Stimulated activated naive CD8-positive, alpha-beta T cell treated with anti-CD3 and anti-CD28 coated beads, Interleukin-15, amount 100 ng/mL, for 72 hours (primary cell): ENCODE data around the gene INHBC.
A peak's percentile ranks its signal among the peaks of the same experiment; 100 is the strongest.

ENCODE experiments used
- ATAC-seq: fragments of 150-1000 bp; cut with Tn5 transposase; 2 replicates; pipeline ENCODE4 v1.10.0; 2021; ENCODE audit warnings: mild to moderate bottlenecking, moderate library complexity
- DNase-seq, 2 donors: peaks; one replicate each; pipeline ENCODE4 v3.0.0; 2021 to 2022
- H3K27ac Mint-ChIP-seq, 2 donors: one replicate each; pipeline ENCODE4 v1.8.0; 2022; ENCODE audit warnings: mild to moderate bottlenecking in 2 of 2, mixed read lengths in 2 of 2, moderate library complexity in 2 of 2
- H3K27me3 Mint-ChIP-seq: one replicate; pipeline ENCODE4 v1.8.0; 2022; ENCODE audit warnings: mixed read lengths
- H3K4me1 Mint-ChIP-seq: one replicate; pipeline ENCODE4 v1.8.0; 2022; ENCODE audit warnings: mild to moderate bottlenecking, mixed read lengths
- H3K4me3 Mint-ChIP-seq, 2 donors: one replicate each; pipeline ENCODE4 v1.8.0; 2022; ENCODE audit warnings: mild to moderate bottlenecking in 2 of 2, mixed read lengths in 2 of 2, moderate library complexity in 1 of 2
- H3K9me3 Mint-ChIP-seq, 2 donors: one replicate each; pipeline ENCODE4 v1.8.0; 2022; ENCODE audit warnings: mixed read lengths in 2 of 2

The INHBC gene

GRCh38 chr12:57465747-57466505 lies 31.3 kb downstream of the INHBC start:
- Mint-ChIP-seq H3K27ac (no peak overlapping the region), H3K9me3 (no peaks in the 10 kb centered on the region), H3K4me1 (peaks cover 51% of the 10 kb centered on the region), H3K27me3 (peaks cover 4% of the 10 kb centered on the region), H3K4me3 (no peak overlapping the region)
- DNase-seq (no peak), ATAC-seq (no peak)

DNA sequence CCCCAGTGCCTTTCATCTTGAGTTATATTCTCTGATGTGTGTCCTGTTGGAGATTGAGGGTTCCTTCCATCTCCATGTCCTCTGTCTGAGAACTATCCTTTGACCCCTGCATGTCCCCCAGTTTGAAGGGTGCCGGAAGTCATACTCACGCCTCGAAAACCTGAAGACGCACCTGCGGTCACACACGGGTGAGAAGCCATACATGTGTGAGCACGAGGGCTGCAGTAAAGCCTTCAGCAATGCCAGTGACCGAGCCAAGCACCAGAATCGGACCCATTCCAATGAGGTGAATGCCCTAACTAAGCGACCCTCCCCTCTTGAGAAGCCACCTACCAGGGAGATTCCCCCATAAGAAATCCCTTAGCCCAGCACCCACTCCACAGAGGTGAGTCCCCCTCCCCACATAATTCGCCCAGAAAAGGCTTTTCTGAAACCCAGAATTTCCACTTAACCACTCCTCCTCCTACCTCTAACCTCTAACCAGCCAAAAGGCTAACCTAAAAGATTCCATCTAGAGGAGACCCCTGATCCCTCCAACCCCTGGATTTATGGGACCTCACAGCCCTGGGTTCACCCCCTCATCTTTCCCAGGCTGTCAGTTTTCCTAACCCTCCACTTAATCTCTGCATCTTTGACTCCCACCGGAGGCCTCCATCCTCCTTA lies 32.8 kb downstream of the INHBC start:
- Mint-ChIP-seq H3K9me3 (no peaks in the 10 kb centered on the region), H3K27me3 (no peaks in the 10 kb centered on the region), H3K4me3 (no peak overlapping the region), H3K4me1 (peaks cover 51% of the 10 kb centered on the region), H3K27ac (no peak overlapping the region)
- DNase-seq (no peak), ATAC-seq (no peak)

DNA sequence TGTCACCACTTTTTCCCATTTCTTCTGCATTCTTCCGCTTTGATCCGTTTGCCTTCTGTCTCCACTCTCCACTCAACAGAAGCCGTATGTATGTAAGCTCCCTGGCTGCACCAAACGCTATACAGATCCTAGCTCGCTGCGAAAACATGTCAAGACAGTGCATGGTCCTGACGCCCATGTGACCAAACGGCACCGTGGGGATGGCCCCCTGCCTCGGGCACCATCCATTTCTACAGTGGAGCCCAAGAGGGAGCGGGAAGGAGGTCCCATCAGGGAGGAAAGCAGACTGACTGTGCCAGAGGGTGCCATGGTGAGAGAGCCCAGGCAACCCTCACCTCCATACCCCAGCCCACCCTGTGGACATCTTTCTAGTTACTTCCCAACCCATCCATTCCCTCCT lies 33.3 kb downstream of the INHBC start:
- ATAC-seq (no peak), DNase-seq (no peak)
- Mint-ChIP-seq H3K27ac (no peak overlapping the region), H3K27me3 (no peaks in the 10 kb centered on the region), H3K9me3 (no peaks in the 10 kb centered on the region), H3K4me1 (peaks cover 51% of the 10 kb centered on the region), H3K4me3 (no peak overlapping the region)

GRCh38 chr12:57469296-57470164 lies 34.9 kb downstream of the INHBC start:
- ATAC-seq = no peak
- peaks cover 51% of the 10 kb centered on the region for H3K4me1 Mint-ChIP-seq
- no peaks in the 10 kb centered on the region for H3K9me3 Mint-ChIP-seq
- no peak for DNase-seq
- no peak overlapping the region for H3K27ac Mint-ChIP-seq
- no peak overlapping the region for H3K4me3 Mint-ChIP-seq
- H3K27me3 Mint-ChIP-seq = no peaks in the 10 kb centered on the region

DNA sequence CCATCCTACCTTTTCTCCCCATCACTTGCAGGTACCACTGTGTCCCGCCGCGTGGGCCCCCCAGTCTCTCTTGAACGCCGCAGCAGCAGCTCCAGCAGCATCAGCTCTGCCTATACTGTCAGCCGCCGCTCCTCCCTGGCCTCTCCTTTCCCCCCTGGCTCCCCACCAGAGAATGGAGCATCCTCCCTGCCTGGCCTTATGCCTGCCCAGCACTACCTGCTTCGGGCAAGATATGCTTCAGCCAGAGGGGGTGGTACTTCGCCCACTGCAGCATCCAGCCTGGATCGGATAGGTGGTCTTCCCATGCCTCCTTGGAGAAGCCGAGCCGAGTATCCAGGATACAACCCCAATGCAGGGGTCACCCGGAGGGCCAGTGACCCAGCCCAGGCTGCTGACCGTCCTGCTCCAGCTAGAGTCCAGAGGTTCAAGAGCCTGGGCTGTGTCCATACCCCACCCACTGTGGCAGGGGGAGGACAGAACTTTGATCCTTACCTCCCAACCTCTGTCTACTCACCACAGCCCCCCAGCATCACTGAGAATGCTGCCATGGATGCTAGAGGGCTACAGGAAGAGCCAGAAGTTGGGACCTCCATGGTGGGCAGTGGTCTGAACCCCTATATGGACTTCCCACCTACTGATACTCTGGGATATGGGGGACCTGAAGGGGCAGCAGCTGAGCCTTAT lies 35.8 kb downstream of the INHBC start:
- Mint-ChIP-seq H3K27me3 (no peaks in the 10 kb centered on the region), H3K9me3 (no peaks in the 10 kb centered on the region), H3K27ac (no peak overlapping the region), H3K4me1 (peaks cover 52% of the 10 kb centered on the region), H3K4me3 (no peak overlapping the region)
- DNase-seq (no peak), ATAC-seq (peak; percentile 8)

DNA sequence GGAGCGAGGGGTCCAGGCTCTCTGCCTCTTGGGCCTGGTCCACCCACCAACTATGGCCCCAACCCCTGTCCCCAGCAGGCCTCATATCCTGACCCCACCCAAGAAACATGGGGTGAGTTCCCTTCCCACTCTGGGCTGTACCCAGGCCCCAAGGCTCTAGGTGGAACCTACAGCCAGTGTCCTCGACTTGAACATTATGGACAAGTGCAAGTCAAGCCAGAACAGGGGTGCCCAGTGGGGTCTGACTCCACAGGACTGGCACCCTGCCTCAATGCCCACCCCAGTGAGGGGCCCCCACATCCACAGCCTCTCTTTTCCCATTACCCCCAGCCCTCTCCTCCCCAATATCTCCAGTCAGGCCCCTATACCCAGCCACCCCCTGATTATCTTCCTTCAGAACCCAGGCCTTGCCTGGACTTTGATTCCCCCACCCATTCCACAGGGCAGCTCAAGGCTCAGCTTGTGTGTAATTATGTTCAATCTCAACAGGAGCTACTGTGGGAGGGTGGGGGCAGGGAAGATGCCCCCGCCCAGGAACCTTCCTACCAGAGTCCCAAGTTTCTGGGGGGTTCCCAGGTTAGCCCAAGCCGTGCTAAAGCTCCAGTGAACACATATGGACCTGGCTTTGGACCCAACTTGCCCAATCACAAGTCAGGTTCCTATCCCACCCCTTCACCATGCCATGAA lies 36.5 kb downstream of the INHBC start:
- no peaks in the 10 kb centered on the region for H3K9me3 Mint-ChIP-seq
- H3K27me3 Mint-ChIP-seq = no peaks in the 10 kb centered on the region
- ATAC-seq (peak; percentile 4), DNase-seq (no peak)
- H3K4me1 Mint-ChIP-seq = peaks cover 53% of the 10 kb centered on the region
- H3K27ac Mint-ChIP-seq = peak overlapping the region in 1 of 2 donors; percentile 92
- no peak overlapping the region for H3K4me3 Mint-ChIP-seq

- Mint-ChIP-seq H3K4me3 (no peak overlapping the region), H3K9me3 (no peaks in the 10 kb centered on the region), H3K4me1 (peaks cover 59% of the 10 kb centered on the region), H3K27me3 (no peaks in the 10 kb centered on the region), H3K27ac (peak overlapping the region in 1 of 2 donors; percentile 84)
- no peak for DNase-seq
- no peak for ATAC-seq
These were observed 37.1 kb downstream of the INHBC start for GRCh38 chr12:57471661-57472060.

DNA sequence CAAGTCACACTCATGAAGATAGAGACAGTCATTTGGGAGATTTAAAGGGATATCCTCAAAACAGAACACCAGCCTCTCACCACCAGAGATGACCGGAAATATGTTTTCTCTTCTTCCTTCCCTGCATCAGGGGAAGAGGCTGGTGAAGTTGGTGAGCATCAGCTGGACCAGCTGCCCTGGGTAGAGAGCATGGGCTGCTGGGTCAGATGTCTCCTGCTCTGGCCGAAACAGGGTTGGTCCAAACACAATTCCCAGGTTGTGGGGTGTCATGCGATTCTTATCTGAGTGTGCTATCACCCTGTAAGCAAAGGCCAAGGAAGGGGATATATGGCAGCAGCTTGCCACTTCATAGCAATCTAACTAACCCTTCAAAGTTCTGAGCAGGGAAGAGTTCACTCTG lies 37.8 kb downstream of the INHBC start:
- Mint-ChIP-seq H3K4me3 (no peak overlapping the region), H3K27ac (peak overlapping the region in 1 of 2 donors; percentile 84), H3K9me3 (no peaks in the 10 kb centered on the region), H3K27me3 (no peaks in the 10 kb centered on the region), H3K4me1 (peaks cover 59% of the 10 kb centered on the region)
- ATAC-seq (no peak), DNase-seq (no peak)

DNA sequence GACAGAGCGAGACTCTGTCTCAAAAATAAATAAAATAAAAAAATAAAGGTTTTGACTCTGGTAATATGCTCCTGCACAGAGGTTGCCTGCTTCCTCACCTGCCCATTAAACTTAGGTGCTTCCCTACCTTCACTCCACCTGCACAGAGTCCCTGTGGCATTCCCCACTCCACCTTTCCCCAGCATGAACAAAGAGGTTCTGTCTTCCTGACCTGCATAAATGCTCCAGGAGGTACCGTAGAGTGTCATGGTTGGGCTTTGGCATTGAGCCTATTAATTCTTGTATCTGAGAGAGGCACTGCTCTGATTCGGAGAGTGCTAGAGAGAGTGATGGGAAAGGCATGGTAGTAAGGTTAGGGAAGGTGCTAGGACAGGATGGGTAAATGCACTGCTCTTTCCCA lies 38.8 kb downstream of the INHBC start:
- no peak overlapping the region for H3K27ac Mint-ChIP-seq
- no peak overlapping the region for H3K4me3 Mint-ChIP-seq
- H3K27me3 Mint-ChIP-seq = no peaks in the 10 kb centered on the region
- ATAC-seq (no peak), DNase-seq (no peak)
- peaks cover 65% of the 10 kb centered on the region for H3K4me1 Mint-ChIP-seq
- no peaks in the 10 kb centered on the region for H3K9me3 Mint-ChIP-seq

DNA sequence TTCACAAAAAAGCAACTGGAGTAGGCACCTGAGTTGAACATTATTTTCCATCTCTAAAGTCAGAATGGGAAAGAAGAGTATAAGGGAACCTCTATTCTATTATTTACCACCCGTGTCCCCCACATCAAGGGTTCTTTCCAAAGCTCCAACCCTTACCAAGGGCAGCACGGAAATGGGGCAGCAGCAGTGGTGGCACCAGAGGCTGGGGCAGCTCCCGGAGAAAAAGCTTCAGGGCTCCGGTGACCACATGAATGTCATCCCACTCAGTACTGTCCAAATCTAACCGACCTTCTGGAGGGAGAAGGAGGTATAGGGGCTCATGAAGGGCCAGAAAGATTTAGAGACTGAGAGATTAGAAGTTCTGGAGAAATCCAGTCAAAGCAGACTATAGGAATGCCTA lies 39.3 kb downstream of the INHBC start:
- Mint-ChIP-seq H3K9me3 (no peaks in the 10 kb centered on the region), H3K4me1 (peaks cover 70% of the 10 kb centered on the region), H3K4me3 (peak overlapping the region; percentile 71 to 76), H3K27ac (peak overlapping the region in 1 of 2 donors; percentile 95), H3K27me3 (no peaks in the 10 kb centered on the region)
- no peak for DNase-seq
- ATAC-seq = no peak

DNA sequence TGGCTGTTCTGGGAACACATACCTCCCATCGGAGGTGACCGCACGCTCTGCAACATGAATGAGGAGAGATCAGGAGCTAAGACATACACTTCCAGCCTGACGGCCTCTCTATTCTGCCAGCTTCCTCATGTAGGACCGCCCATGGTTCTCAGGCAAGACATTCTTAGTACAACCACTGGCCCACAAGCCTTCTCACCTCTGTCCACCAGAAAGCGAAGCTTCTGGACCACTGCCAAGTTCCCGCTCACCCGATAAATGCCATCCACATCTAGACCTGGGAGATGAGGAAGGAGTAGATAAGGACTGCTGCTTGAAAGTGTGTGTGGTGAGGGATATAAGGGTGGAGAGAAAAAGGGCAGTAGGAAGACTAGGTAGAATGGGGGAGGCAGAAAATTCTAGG lies 39.8 kb downstream of the INHBC start:
- Mint-ChIP-seq H3K27ac (peak overlapping the region; percentile 81 to 95), H3K9me3 (no peaks in the 10 kb centered on the region), H3K27me3 (no peaks in the 10 kb centered on the region), H3K4me1 (peaks cover 75% of the 10 kb centered on the region), H3K4me3 (peak overlapping the region; percentile 71 to 76)
- no peak for ATAC-seq
- no peak for DNase-seq

DNA sequence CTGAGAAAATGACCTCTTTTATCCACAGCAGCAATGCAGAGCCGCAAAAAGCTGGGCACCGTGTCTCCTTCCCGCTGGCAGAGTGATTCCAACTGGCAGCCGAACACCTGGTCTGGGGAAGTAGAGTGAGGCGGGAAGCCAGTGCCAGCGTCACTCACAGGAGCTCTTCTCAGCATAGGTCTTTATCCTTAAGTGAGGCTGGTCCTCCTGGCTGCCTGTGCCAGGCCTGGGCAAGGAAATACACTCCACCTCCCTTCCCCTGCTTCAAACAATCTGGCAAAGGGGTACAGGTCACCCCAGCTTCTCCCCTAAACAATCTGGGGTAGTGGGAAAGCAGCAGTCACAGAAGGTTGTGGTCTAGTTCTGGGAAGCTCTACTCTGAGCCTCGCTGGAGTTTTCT lies 40.3 kb downstream of the INHBC start:
- no peak for ATAC-seq
- Mint-ChIP-seq H3K9me3 (no peaks in the 10 kb centered on the region), H3K4me3 (peak overlapping the region; percentile 71 to 76), H3K27ac (no peak overlapping the region), H3K4me1 (peaks cover 80% of the 10 kb centered on the region), H3K27me3 (no peaks in the 10 kb centered on the region)
- DNase-seq = no peak

GRCh38 chr12:57475271-57476161 lies 40.9 kb downstream of the INHBC start:
- Mint-ChIP-seq H3K9me3 (no peaks in the 10 kb centered on the region), H3K27me3 (no peaks in the 10 kb centered on the region), H3K4me3 (peak overlapping the region; percentile 80 to 97), H3K27ac (no peak overlapping the region), H3K4me1 (peaks cover 86% of the 10 kb centered on the region)
- DNase-seq (no peak), ATAC-seq (no peak)
